ENCODE measurements around the gene PSMD7. TPM values are rescaled to one million over a fixed set of nuclear protein-coding genes. Genes with fewer than 3 reads are reported as not detected.

PSMD7 gene
- total and polyA plus RNA-seq, 2 of the 13 experiments (the other 11 are each of a cell fraction or from before 2014, with no cell fraction given), result 105 to 224 TPM

DNA sequence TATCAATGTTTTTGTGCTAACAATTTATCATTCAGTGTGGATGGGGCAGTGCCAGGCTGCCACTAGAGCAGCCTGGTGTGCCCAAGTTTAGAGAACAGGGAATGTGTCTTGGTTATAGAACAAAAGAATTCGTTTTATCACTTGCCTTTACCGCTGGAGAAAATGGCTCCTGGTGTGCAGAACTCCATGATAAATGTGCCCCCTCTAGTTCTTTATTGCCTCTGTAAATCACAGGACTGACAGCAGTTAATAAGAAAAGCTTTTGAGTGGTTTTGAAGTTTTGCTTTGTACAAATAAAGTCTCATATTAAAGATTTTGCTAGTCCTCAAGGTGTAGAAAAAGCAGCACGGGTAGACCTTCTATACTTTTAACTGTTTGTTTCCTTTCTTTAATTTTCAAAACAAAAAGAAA is 28.2 kb upstream of the PSMD7 start (continued):
- TF ChIP-seq SP5 (CRISPR knock-in tag; IDR thresholded peaks at IDR 0.05; ENCODE audit: borderline replicate concordance, low read depth), result no peak
- TF ChIP-seq ZSCAN25 (CRISPR knock-in tag; IDR thresholded peaks at IDR 0.05), result no peak
- TF ChIP-seq, protein P1, sequence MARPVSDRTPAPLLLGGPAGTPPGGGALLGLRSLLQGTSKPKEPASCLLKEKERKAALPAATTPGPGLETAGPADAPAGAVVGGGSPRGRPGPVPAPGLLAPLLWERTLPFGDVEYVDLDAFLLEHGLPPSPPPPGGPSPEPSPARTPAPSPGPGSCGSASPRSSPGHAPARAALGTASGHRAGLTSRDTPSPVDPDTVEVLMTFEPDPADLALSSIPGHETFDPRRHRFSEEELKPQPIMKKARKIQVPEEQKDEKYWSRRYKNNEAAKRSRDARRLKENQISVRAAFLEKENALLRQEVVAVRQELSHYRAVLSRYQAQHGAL (CRISPR knock-in tag; IDR thresholded peaks at IDR 0.05; ENCODE audit: not compliant biosample characterization), result no peak
- no peak for TF ChIP-seq MED8 (CRISPR knock-in tag; IDR thresholded peaks at IDR 0.05; ENCODE audit: insufficient replicate concordance)
- no peak for TF ChIP-seq CBFB (CRISPR knock-in tag; IDR thresholded peaks at IDR 0.05)
- no peak for TF ChIP-seq POGZ (CRISPR knock-in tag; IDR thresholded peaks at IDR 0.05)
- no peak for TF ChIP-seq ZNF703 (CRISPR knock-in tag; IDR thresholded peaks at IDR 0.05; ENCODE audit: borderline replicate concordance)
- TF ChIP-seq NFE2 (CRISPR knock-in tag; IDR thresholded peaks at IDR 0.05), result no peak
- TF ChIP-seq TBX2 (CRISPR knock-in tag; IDR thresholded peaks at IDR 0.05; ENCODE audit: borderline replicate concordance), result no peak
- no peak for TF ChIP-seq MAF1 (CRISPR knock-in tag; IDR thresholded peaks at IDR 0.05; ENCODE audit: borderline replicate concordance)
- TF ChIP-seq, protein P2, sequence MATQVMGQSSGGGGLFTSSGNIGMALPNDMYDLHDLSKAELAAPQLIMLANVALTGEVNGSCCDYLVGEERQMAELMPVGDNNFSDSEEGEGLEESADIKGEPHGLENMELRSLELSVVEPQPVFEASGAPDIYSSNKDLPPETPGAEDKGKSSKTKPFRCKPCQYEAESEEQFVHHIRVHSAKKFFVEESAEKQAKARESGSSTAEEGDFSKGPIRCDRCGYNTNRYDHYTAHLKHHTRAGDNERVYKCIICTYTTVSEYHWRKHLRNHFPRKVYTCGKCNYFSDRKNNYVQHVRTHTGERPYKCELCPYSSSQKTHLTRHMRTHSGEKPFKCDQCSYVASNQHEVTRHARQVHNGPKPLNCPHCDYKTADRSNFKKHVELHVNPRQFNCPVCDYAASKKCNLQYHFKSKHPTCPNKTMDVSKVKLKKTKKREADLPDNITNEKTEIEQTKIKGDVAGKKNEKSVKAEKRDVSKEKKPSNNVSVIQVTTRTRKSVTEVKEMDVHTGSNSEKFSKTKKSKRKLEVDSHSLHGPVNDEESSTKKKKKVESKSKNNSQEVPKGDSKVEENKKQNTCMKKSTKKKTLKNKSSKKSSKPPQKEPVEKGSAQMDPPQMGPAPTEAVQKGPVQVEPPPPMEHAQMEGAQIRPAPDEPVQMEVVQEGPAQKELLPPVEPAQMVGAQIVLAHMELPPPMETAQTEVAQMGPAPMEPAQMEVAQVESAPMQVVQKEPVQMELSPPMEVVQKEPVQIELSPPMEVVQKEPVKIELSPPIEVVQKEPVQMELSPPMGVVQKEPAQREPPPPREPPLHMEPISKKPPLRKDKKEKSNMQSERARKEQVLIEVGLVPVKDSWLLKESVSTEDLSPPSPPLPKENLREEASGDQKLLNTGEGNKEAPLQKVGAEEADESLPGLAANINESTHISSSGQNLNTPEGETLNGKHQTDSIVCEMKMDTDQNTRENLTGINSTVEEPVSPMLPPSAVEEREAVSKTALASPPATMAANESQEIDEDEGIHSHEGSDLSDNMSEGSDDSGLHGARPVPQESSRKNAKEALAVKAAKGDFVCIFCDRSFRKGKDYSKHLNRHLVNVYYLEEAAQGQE (IDR thresholded peaks at IDR 0.05; ENCODE audit: borderline replicate concordance in 1 of 2, low read depth in 1 of 2, low read length in 2 of 2), result no peak

Data from HepG2 (cell line).